Central memory CD8-positive, alpha-beta T cell (primary cell): ENCODE results near the gene GJA10.

ENCODE experiments used
- ATAC-seq: fragments of 150-1000 bp; cut with Tn5 transposase; replicated peaks from 2 replicates; pipeline ENCODE4 v1.10.0; 2022; ENCODE audit warnings: mild to moderate bottlenecking, moderate FRiP score, moderate number of reproducible peaks; ENCODE audit not compliant: poor library complexity, severe bottlenecking; ENCODE audit errors: extremely low read depth
- DNase-seq, 2 donors: peaks; one replicate each; pipeline ENCODE4 v3.0.0; 2021; ENCODE audit warnings: low spot score in 2 of 2
- H3K27ac Mint-ChIP-seq: one replicate; pipeline ENCODE4 v1.8.0; 2022; ENCODE audit warnings: low read depth, mild to moderate bottlenecking, moderate library complexity, mixed read lengths
- H3K27me3 Mint-ChIP-seq: one replicate; pipeline ENCODE4 v1.8.0; 2022; ENCODE audit warnings: mixed read lengths
- H3K36me3 Mint-ChIP-seq: one replicate; pipeline ENCODE4 v1.8.0; 2022; ENCODE audit warnings: mild to moderate bottlenecking, moderate library complexity, mixed read lengths; ENCODE audit not compliant: insufficient read depth
- H3K4me1 Mint-ChIP-seq: one replicate; pipeline ENCODE4 v1.8.0; 2022; ENCODE audit warnings: mixed read lengths
- H3K4me3 Mint-ChIP-seq: one replicate; pipeline ENCODE4 v1.8.0; 2022; ENCODE audit warnings: mild to moderate bottlenecking, moderate library complexity, mixed read lengths
- H3K9me3 Mint-ChIP-seq: one replicate; pipeline ENCODE4 v1.8.0; 2022; ENCODE audit warnings: mixed read lengths

The GJA10 gene

GRCh38 chr6:89941763-89942497 lies 47.7 kb downstream of the GJA10 start:
- H3K4me1 Mint-ChIP-seq, result peaks cover 4% of the 10 kb centered on the region
- no peak overlapping the region for H3K27ac Mint-ChIP-seq
- no peaks in the 10 kb centered on the region for H3K27me3 Mint-ChIP-seq
- ATAC-seq (no peak), DNase-seq (no peak)
- peaks cover 9% of the 10 kb centered on the region for H3K36me3 Mint-ChIP-seq
- no peaks in the 10 kb centered on the region for H3K9me3 Mint-ChIP-seq
- no peak overlapping the region for H3K4me3 Mint-ChIP-seq

- Mint-ChIP-seq H3K9me3 (no peaks in the 10 kb centered on the region), H3K36me3 (peaks cover 9% of the 10 kb centered on the region), H3K4me3 (no peak overlapping the region), H3K4me1 (peaks cover 4% of the 10 kb centered on the region), H3K27ac (no peak overlapping the region), H3K27me3 (no peaks in the 10 kb centered on the region)
- DNase-seq (no peak), ATAC-seq (no peak)
Measured at GRCh38 chr6:89942601-89943000, 48.3 kb downstream of the GJA10 start.

- H3K27ac Mint-ChIP-seq, result no peak overlapping the region
- no peaks in the 10 kb centered on the region for H3K27me3 Mint-ChIP-seq
- no peak for ATAC-seq
- H3K36me3 Mint-ChIP-seq, result peaks cover 9% of the 10 kb centered on the region
- no peak overlapping the region for H3K4me3 Mint-ChIP-seq
- H3K4me1 Mint-ChIP-seq, result peaks cover 4% of the 10 kb centered on the region
- DNase-seq, result no peak
- no peaks in the 10 kb centered on the region for H3K9me3 Mint-ChIP-seq
Measured at GRCh38 chr6:89944181-89944755, 50.0 kb downstream of the GJA10 start.

GRCh38 chr6:89944826-89945407 lies 50.6 kb downstream of the GJA10 start:
- no peak for DNase-seq
- no peak for ATAC-seq
- no peak overlapping the region for H3K27ac Mint-ChIP-seq

More at GRCh38 chr6:89944826-89945407, 50.6 kb downstream of the GJA10 start:
- H3K9me3 Mint-ChIP-seq, result no peaks in the 10 kb centered on the region
- peaks cover 10% of the 10 kb centered on the region for H3K36me3 Mint-ChIP-seq
- H3K4me3 Mint-ChIP-seq, result no peak overlapping the region
- no peaks in the 10 kb centered on the region for H3K27me3 Mint-ChIP-seq
- peaks cover 4% of the 10 kb centered on the region for H3K4me1 Mint-ChIP-seq
